HCT116 (cell line): ENCODE measurements around the gene KRTCAP2.

Source experiments
- CEBPB ChIP-seq: IDR thresholded peaks from 2 replicates; pipeline ENCODE4 v1.6.1; 2012; ENCODE audit warnings: low read depth
- CTCF ChIP-seq, 3 experiments: fragments of 200-600 bp in 1 of 3; sonication (generic) in 1 of 3; IDR thresholded peaks in 2 of 3; conservative IDR thresholded peaks in 1 of 3; 2 replicates each; pipeline ENCODE4 v1.5.1; 2012 to 2017; ENCODE audit warnings: low read depth in 2 of 3, low read length in 2 of 3, antibody characterized with exemption in 1 of 3, borderline replicate concordance in 1 of 3, control low read depth in 1 of 3, mild to moderate bottlenecking in 1 of 3, mixed read lengths in 1 of 3, mixed run types in 1 of 3, moderate library complexity in 1 of 3; ENCODE audit not compliant: insufficient read depth in 1 of 3
- EZH2 ChIP-seq: fragments of 200-600 bp; sonication (generic); IDR thresholded peaks from 2 replicates; pipeline ENCODE4 v1.6.1; 2017; ENCODE audit warnings: antibody characterized with exemption, mixed run types
- POLR2A ChIP-seq: IDR thresholded peaks from 2 replicates; pipeline ENCODE4 v1.7.0; 2011; ENCODE audit warnings: borderline replicate concordance; ENCODE audit not compliant: insufficient read depth, insufficient read length; ENCODE audit errors: extremely low read depth
- POLR2AphosphoS5 ChIP-seq: IDR thresholded peaks from 2 replicates; pipeline ENCODE4 v1.6.1; 2011; ENCODE audit warnings: mild to moderate bottlenecking, low read depth, low read length, moderate library complexity
- SIN3A ChIP-seq: IDR thresholded peaks from 2 replicates; pipeline ENCODE4 v1.6.1; 2012; ENCODE audit warnings: low read depth
- TCF7L2 ChIP-seq: IDR thresholded peaks from 2 replicates; pipeline ENCODE4 v1.7.0; 2011; ENCODE audit warnings: borderline replicate concordance, inconsistent platforms; ENCODE audit not compliant: insufficient read depth, insufficient read length; ENCODE audit errors: extremely low read depth

- no peak for TF ChIP-seq CTCF (IDR thresholded peaks at IDR 0.05 in 2 of 3, conservative IDR thresholded peaks at IDR 0.05 in 1 of 3; ENCODE audit: borderline replicate concordance in 1 of 3, insufficient read depth in 1 of 3, low read depth in 2 of 3, low read length in 2 of 3)
- no peak for TF ChIP-seq POLR2A
- no peak for TF ChIP-seq POLR2AphosphoS5
- no peak for TF ChIP-seq TCF7L2
- no peak for TF ChIP-seq CEBPB
- no peak for TF ChIP-seq SIN3A
- no peak for TF ChIP-seq EZH2
These were observed 32.5 kb downstream of the KRTCAP2 start for GRCh38 chr1:155140630-155140953.
